Frontal cortex (tissue), 4 donors: Measurements from ENCODE around the gene COPG2. TPM values are rescaled to one million over a fixed set of nuclear protein-coding genes. Genes with fewer than 3 reads are reported as not detected.
"Not testable (repeated sequence)": the region's sequence is repeated elsewhere in the genome, so short reads cannot be mapped to it uniquely, and the experiment has no call there.

Experiments used
- DNase-seq, 2 donors: peaks; one replicate each; pipeline ENCODE4 v3.0.0; 2012; ENCODE audit warnings: low spot score in 2 of 2
- FAIRE-seq: peaks from 2 replicates; lab custom pipeline; 2012; peaks lifted over from hg19 to GRCh38; lab: Jason Lieb, UNC
- total RNA-seq: library from RNA; depleted of rRNA; stranded (reverse); fragments of >200 nt; gene quantifications from one replicate; pipeline ENCODE4 v1.2.3, GENCODE V29; 2014
- donor health status: control.
- donor health status: control.
- donor health status: control.

COPG2 gene
- total RNA-seq, 1 donor from 2014 or later: 59.5 TPM

DNA sequence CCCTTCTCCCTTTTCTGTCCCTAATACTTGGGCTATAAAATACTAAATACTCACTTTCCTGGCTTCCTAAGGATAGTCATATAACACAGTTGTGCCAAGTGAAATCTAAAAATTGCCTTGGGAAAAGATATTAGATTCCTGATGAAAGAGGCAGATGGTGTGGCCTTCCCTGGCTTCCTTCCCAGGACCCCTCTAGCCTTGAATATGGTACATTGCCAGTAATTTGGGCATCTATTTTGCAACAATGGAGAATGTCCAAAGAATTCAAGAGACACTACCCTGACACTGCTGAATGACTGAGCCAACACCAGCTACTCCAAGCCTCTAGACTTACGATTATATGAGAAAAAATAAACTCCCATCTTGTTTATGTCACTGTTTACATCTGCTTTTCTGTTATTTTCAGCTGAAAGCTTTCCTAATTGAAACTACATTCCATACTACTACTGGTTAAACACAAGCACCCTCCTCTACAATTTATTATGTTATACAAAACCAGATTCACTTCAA is 17.9 kb downstream of the COPG2 start:
- FAIRE-seq: no peak
- DNase-seq: no peak

DNA sequence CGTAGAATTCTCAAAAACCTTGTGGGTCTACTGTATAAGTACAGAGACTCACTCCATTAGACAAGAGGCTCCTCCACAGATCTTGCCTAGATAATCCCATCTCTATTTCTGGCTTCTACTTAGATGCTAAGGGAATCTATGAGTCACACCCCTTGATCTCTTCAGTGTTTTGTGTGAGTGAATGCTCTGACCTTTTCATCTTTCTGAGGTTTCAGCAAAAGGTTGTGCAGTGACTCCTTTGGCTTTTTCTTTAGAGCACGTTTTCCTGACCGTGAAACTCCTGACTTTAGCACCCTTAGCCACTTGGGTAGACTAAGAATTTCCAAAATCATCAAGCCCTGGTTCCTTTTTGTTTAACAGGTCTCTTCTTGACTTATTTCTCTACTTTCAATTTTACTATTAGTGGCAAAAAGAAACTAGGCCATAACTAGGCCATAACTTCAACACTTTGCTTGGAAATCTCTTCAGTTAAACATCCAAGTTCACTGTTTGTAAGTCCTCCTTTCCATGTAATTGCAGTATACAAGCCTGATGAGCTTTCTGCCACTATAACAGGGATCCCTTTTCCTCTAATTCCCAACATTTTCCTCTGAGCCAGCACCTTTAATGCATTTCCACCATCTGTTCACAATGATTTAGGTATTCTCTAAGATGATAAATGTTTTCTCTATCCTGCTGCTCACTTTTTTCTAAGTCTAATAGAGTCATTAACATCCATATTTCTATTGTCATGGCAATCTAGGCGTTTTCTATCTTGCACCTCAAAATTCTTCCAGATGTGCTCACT is 19.4 kb downstream of the COPG2 start:
- DNase-seq (no peak), FAIRE-seq (no peak)

- no peak for DNase-seq
- no peak for FAIRE-seq
These were observed 20.0 kb downstream of the COPG2 start for GRCh38 chr7:130648580-130648979.

- FAIRE-seq: no peak
- no peak for DNase-seq
These were observed 26.2 kb downstream of the COPG2 start for GRCh38 chr7:130642383-130642782.

DNA sequence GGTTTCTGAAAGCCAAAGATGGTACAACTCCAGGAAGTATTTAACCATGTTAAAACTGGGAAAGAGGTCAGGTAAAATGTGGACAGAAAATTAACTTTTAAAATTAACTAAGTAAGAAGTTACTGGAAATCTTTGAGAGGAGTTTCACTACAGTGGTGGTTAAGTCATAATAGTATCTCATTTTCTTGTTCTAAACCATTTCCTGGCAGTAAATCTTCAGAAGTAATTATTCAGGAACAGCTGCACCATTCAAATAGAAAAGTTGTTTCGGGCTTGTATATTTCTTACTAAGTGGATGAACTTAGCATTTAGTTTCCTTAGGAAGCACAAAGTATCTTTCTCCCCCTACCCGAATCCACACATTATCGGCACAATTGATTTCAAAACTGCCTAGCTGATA is 27.1 kb downstream of the COPG2 start:
- DNase-seq (no peak), FAIRE-seq (no peak)

DNA sequence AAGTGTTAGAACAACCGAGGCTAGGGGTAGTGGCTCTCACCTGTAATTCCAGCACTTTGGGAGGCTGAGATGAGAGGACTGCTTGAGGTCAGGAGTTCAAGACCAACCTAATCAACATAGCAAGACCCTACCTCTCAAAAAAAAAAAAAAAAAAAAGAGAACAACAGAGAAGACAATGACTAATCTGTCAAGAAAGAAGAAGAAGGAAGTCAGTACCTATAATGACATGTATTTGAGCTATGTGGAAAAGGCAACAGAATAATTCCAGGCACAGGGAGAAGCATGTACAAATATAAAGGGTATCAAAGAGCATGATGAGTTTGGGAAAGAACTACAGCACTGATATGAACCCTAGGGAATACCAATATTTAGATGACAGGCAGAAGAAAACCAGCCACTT is 27.5 kb downstream of the COPG2 start:
- FAIRE-seq (no peak), DNase-seq (no peak)

DNA sequence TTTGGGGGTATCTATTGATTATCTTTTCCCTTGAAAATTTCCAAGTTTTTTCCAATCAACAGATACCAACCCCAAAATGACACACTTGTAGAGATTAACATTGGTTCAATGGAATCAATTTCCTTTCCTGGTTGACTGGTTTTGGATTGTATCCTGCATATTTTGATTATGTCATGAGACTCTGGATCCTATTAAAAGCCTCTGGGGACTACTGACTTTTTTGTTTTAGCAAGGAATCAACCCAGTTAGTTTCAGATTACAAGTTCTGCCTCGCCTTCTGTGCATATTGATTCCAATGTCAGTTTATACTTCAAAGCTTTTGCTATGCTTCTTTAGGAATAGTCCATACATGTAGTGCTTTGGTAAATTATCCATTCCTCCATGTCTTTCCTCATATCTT is 29.2 kb downstream of the COPG2 start:
- FAIRE-seq (no peak), DNase-seq (no peak)

GRCh38 chr7:130632111-130632510 is 36.4 kb downstream of the COPG2 start:
- no peak for DNase-seq
- FAIRE-seq: no peak

DNA sequence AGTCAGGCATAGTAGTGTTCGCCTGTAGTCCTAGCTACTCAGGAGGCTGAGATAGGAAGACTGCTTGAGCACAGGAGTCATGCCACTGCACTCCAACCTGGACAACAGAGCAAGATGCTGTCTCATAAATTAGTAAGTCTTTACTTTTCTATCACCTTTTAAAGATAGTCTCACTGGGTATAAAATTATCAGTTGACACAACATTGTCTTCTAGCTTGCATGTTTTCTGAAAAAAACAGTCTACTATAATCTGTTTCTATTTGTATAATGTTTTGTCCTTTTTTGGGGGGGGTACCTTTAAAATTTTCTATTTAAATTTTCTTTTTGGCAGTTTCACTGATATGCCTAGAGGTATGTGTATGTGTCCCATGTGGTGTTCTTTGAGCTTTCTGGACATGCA is 39.6 kb downstream of the COPG2 start:
- no peak for FAIRE-seq
- no peak for DNase-seq

DNA sequence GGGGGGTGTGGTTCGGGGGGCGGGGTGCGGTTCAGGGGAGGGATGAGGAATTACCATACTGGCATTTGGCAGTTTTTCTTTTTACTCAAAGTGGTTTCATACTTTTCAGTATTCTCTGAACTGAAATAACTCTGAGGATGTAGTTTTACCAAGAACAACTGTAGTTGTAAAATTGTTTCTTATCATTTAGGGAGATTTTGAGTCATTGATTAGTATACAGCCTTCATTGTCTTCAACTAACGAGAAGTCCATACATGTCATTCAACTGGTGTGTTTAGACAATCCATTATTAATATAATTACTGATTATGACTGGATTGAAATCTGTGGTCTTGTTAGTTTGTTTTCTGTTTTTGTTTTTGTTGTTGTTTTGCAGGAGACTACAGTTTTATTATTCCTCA is 40.8 kb downstream of the COPG2 start:
- FAIRE-seq (no peak), DNase-seq (no peak)

GRCh38 chr7:130622866-130623265 is 45.7 kb downstream of the COPG2 start:
- DNase-seq (no peak), FAIRE-seq (no peak)

DNA sequence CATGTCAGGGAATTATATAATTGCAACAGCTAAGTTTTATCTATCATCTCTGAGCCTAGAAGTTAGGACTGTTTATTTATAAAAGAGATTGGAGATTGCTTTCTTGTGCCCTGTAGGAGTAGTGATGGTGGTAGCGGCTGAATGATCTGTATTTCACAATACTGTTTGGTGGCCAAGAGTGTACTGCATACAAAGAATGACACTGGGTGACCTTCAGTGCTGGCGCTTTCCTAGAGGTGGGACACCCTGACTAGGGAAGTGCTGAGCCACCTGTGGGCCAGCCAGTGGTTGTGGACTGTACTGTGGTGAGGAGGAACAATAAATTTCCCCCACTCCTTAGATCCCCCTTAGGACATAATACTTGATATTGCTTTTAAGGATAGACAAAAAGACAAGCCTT is 53.0 kb downstream of the COPG2 start:
- FAIRE-seq (no peak), DNase-seq (no peak)

DNA sequence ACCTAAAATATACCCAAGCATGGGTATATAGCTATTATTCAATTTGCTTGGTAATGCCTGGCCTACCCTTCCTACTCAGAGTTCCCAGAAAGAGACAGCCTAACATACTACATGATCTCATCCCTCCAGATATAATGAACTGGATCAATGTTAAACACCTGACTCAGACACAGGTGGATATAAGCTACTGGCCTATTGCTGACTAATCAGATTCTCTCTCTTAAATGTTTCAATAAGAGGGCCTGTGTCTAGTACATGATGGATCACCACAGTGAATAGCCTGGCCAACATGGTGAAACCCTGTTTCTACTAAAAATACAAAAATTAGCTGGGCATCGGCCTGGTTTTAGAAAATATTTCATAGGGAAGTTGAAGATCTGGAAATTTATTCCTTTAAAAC is 54.1 kb downstream of the COPG2 start:
- FAIRE-seq (no peak), DNase-seq (no peak)

GRCh38 chr7:130611218-130611617 is 57.3 kb downstream of the COPG2 start:
- FAIRE-seq (no peak), DNase-seq (no peak)

DNA sequence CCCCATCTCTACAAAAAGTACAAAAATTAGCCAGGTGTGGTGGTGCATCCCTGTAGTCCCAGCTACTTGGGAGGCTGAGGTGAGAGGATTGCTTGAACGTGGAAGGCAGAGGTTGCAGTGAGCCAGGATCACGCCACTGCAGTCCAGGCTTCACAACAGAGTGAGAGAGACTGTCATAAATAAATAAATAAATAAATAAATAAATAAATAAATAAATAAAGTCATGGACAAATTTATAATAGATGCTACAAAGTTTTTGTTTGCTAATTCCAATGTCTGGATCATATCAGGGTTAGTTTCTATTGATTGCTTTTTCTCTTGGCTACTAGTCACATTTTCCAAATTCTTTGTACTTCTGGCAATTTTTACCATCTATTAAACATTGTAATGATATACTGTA is 61.5 kb downstream of the COPG2 start:
- not testable (repeated sequence) for FAIRE-seq, DNase-seq

GRCh38 chr7:130606161-130606560 is 62.4 kb downstream of the COPG2 start:
- FAIRE-seq (no peak), DNase-seq (no peak)

DNA sequence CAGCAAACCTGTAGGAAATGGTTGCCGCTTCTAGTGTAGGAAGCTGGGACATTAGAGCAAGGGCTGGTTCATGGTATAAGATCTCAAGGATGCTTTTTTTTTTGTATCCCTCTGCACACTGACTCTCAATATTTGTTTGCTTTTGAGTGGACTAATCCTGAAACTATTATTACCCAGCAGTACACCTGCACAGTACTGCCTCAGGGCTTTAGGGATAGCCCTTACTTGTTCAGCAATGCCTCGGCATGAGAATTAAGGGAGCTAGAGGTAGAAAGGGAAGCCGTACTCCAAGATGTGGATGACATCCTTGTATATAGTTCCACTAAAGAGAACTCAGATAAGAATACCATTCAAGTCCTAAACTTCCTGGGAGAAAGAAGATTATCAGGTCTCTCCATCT is 70.5 kb downstream of the COPG2 start:
- FAIRE-seq (no peak), DNase-seq (no peak)

GRCh38 chr7:130595986-130596385 is 72.6 kb downstream of the COPG2 start:
- DNase-seq (no peak), FAIRE-seq (no peak)

DNA sequence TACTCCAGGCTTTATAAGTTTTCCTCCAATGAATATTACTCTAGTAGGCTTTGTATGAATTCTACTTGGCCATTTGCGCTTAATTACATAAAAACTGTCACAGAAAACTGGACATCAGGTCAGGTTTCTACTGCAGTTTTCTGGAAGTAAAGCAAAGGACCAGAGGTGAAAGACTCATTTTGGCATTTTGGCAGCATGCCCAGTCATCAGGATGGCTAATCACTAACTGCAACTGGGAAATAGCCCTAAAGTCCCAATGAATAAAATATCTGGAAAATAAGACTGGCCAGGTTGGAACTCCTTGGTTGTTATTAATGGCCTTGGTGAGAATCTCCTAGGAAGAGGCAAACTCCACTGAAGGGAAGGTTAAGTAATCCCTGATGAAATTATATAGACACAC is 75.5 kb downstream of the COPG2 start:
- DNase-seq (no peak), FAIRE-seq (no peak)

- not testable (repeated sequence) for FAIRE-seq, DNase-seq
These were observed 77.1 kb downstream of the COPG2 start for GRCh38 chr7:130591464-130591863.

DNA sequence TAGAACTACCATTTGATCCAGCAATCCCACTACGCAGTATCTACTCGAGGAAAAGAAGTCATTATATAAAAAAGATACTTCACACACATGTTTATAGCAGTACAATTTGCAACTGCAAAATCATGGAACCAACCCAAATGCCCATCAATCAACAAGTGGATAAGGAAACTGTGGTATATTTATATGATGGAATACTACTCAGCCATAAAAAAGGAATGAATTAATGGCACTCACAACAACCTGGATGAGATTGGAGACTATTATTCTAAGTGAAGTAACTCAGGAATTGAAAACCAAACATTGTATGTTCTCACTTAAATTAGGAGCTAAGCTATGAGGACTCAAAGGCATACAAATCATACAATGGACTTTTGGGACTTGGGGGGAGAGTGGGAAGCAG is 82.6 kb downstream of the COPG2 start:
- FAIRE-seq: not testable (repeated sequence)

DNA sequence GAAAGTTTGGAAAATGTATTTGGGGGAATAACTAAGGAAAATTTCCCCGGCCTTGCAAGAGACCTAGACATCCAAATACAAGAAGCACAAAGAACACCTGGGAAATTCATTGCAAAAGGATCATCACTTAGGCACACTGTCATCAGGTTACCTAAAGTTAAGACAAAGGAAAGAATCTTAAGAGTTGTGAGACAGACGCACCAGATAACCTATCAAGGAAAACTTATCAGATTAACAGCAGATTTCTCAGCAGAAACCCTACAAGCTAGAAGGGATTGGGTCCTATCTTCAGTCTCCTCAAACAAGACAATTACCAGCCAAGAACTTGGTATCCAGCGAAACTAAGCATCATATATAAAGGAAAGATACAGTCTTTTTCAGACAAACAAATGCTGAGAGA is 93.4 kb downstream of the COPG2 start:
- FAIRE-seq, DNase-seq: not testable (repeated sequence)

More for the DNA sequence above, 82.6 kb downstream of the COPG2 start:
- not testable (repeated sequence) for DNase-seq
